Liver (tissue), 9 donors: Measurements from ENCODE around the gene ROBO2. TPM values are rescaled to one million over a fixed set of nuclear protein-coding genes. Genes with fewer than 3 reads are reported as not detected.

Experiments
- DNase-seq: peaks from one replicate; pipeline ENCODE4 v3.0.0-alpha.2; 2017; ENCODE audit warnings: low spot score
- H3K27ac ChIP-seq, 2 donors: one replicate each; pipeline ENCODE4 v1.7.0; 2013; ENCODE audit warnings: inconsistent platforms in 2 of 2, low read length in 2 of 2, control low read depth in 1 of 2, low read depth in 1 of 2, mild to moderate bottlenecking in 1 of 2
- H3K27me3 ChIP-seq, 4 donors: one replicate each; pipeline versions ENCODE4 v1.6.1 to v1.7.0; 2013; ENCODE audit warnings: low read length in 3 of 4, inconsistent platforms in 1 of 4, mild to moderate bottlenecking in 1 of 4, moderate library complexity in 1 of 4; ENCODE audit not compliant: control insufficient read depth in 4 of 4, insufficient read depth in 4 of 4
- H3K36me3 ChIP-seq, 4 donors: one replicate each; pipeline versions ENCODE4 v1.6.1 to v1.7.0; 2013; ENCODE audit warnings: low read length in 3 of 4, mild to moderate bottlenecking in 3 of 4, low read depth in 1 of 4, moderate library complexity in 1 of 4; ENCODE audit not compliant: control insufficient read depth in 4 of 4, insufficient read depth in 3 of 4
- H3K4me1 ChIP-seq, 4 donors: one replicate each; pipeline versions ENCODE4 v1.6.1 to v1.7.0; 2013; ENCODE audit warnings: low read length in 3 of 4, mild to moderate bottlenecking in 3 of 4, moderate library complexity in 1 of 4; ENCODE audit not compliant: control insufficient read depth in 4 of 4, insufficient read depth in 4 of 4
- H3K4me3 ChIP-seq, 3 donors: one replicate each; pipeline versions ENCODE4 v1.6.1 to v1.7.0; 2013; ENCODE audit warnings: low read length in 3 of 3, control low read depth in 1 of 3, low read depth in 1 of 3, mild to moderate bottlenecking in 1 of 3
- H3K9ac ChIP-seq, 2 donors: one replicate each; pipeline ENCODE4 v1.7.0; 2013; ENCODE audit warnings: low read length in 2 of 2, mild to moderate bottlenecking in 2 of 2, moderate library complexity in 2 of 2, control low read depth in 1 of 2, low read depth in 1 of 2
- H3K9me3 ChIP-seq, 4 donors: one replicate each; pipeline versions ENCODE4 v1.6.1 to v1.7.0; 2013; ENCODE audit warnings: low read length in 3 of 4; ENCODE audit not compliant: control insufficient read depth in 4 of 4
- EGR1 ChIP-seq, 2 donors: IDR thresholded peaks; 2 replicates each; pipeline ENCODE4 v1.6.1; 2016 to 2018; ENCODE audit warnings: antibody characterized with exemption in 2 of 2, low read depth in 2 of 2
- FOXA1 ChIP-seq: IDR thresholded peaks from 2 replicates; pipeline ENCODE4 v1.6.1; 2016; ENCODE audit warnings: antibody characterized with exemption
- FOXA2 ChIP-seq: IDR thresholded peaks from 2 replicates; pipeline ENCODE4 v1.6.1; 2016; ENCODE audit warnings: antibody characterized with exemption
- GABPA ChIP-seq, 2 donors: IDR thresholded peaks in 1 of 2; conservative IDR thresholded peaks in 1 of 2; 2 replicates each; pipeline ENCODE4 v1.6.1; 2016; ENCODE audit warnings: antibody characterized with exemption in 2 of 2, mild to moderate bottlenecking in 1 of 2, moderate library complexity in 1 of 2
- HNF4A ChIP-seq, 2 donors: conservative IDR thresholded peaks; 2 replicates each; pipeline ENCODE4 v1.6.1; 2016; ENCODE audit warnings: antibody characterized with exemption in 2 of 2, mild to moderate bottlenecking in 2 of 2
- HNF4G ChIP-seq: IDR thresholded peaks from 2 replicates; pipeline ENCODE4 v1.6.1; 2016; ENCODE audit warnings: antibody characterized with exemption
- JUND ChIP-seq, 2 donors: IDR thresholded peaks; 2 replicates each; pipeline ENCODE4 v1.6.1; 2016; ENCODE audit warnings: antibody characterized with exemption in 2 of 2
- NR2F2 ChIP-seq: IDR thresholded peaks from 2 replicates; pipeline ENCODE4 v1.6.1; 2016; ENCODE audit warnings: antibody characterized with exemption
- RAD21 ChIP-seq, 2 donors: IDR thresholded peaks; 2 replicates each; pipeline ENCODE4 v1.6.1; 2016; ENCODE audit warnings: antibody characterized with exemption in 2 of 2, mild to moderate bottlenecking in 2 of 2
- RXRA ChIP-seq, 2 donors: IDR thresholded peaks; 2 replicates each; pipeline ENCODE4 v1.6.1; 2017 to 2018; ENCODE audit warnings: antibody characterized with exemption in 2 of 2, mild to moderate bottlenecking in 1 of 2
- SP1 ChIP-seq: IDR thresholded peaks from 2 replicates; pipeline ENCODE4 v1.6.1; 2018; ENCODE audit warnings: antibody characterized with exemption, mild to moderate bottlenecking
- TAF1 ChIP-seq: conservative IDR thresholded peaks from 2 replicates; pipeline ENCODE4 v1.6.1; 2016; ENCODE audit warnings: antibody characterized with exemption, mild to moderate bottlenecking
- YY1 ChIP-seq: IDR thresholded peaks from 2 replicates; pipeline ENCODE4 v1.6.1; 2016; ENCODE audit warnings: antibody characterized with exemption, mild to moderate bottlenecking
- ZBTB33 ChIP-seq: IDR thresholded peaks from 2 replicates; pipeline ENCODE4 v1.6.1; 2016; ENCODE audit warnings: antibody characterized with exemption
- WGBS: extraction: QIAGEN DNeasy Blood & Tissue Kit; methylation state at CpG from one replicate; pipeline ENCODE4 v1.1.7; 2013; 5-methylcytosine and 5-hydroxymethylcytosine counted together
- polyA plus RNA-seq, 2 donors: library from polyadenylated mRNA; stranded (reverse) in 1 of 2; unstranded in 1 of 2; fragments of 200-250 nt in 1 of 2; fragments of >200 nt in 1 of 2; fragmentation: Nextera tagmentation in 1 of 2; extraction: Ambion mirVana in 1 of 2; gene quantifications; one replicate each; pipeline versions ENCODE4 v1.2.1 to v1.2.3, GENCODE V29; 2013 to 2015
- total RNA-seq, 2 donors: library from RNA; depleted of rRNA; stranded (reverse); fragments of >200 nt; gene quantifications; one replicate each; pipeline ENCODE4 v1.2.3, GENCODE V29; 2014
- TF ChIP-seq, protein P1 (sequence below): fragments of 150-350 bp; IDR thresholded peaks from 2 replicates; pipeline ENCODE4 v1.5.1; 2017; ENCODE audit warnings: improper control_type of control experiment, low read depth, low read length; ENCODE audit not compliant: missing input control
- TF ChIP-seq, protein P2 (sequence below): IDR thresholded peaks from 2 replicates; pipeline ENCODE4 v1.6.1; 2016; ENCODE audit warnings: antibody characterized with exemption
- TF ChIP-seq, protein P3 (sequence below): IDR thresholded peaks from 2 replicates; pipeline ENCODE4 v1.6.1; 2016; ENCODE audit warnings: antibody characterized with exemption
- TF ChIP-seq, protein P4 (sequence below): IDR thresholded peaks from 2 replicates; pipeline ENCODE4 v1.6.1; 2016; ENCODE audit warnings: antibody characterized with exemption, mild to moderate bottlenecking
- donor health status: healthy.
- donor health status: healthy.
- donor health status: healthy.
- donor health status: healthy.
- donor health status: healthy.

Gene ROBO2
- total and polyA plus RNA-seq, 4 donors = 0.22 to 19.4 (median 1.1) TPM

DNA sequence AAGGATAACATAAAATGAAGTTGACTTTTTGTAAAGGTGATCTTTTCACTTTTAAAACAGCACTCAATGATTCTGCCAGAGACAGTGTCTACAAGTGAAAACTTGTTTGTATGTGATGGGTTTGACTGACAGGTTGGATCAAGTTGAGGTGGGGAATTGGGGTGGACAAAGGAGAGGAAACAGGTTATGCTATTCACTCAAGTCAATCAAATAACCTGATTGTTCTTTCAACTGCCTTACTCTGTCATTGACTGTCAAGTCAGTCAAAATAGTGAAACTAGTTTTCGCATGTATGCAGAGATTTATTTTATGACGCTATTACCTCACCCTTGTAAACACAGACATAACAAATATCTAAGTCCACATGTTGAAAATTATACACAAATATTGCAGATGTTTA, 187.7 kb downstream of the ROBO2 start:
- no peak overlapping the region for H3K9ac ChIP-seq
- H3K27me3 ChIP-seq = no peaks in the 10 kb centered on the region
- H3K27ac ChIP-seq = no peak overlapping the region
- 38% methylated on average over 2 of the region's 2 CpGs for WGBS
- H3K9me3 ChIP-seq = no peaks in the 10 kb centered on the region
- no peaks in the 10 kb centered on the region for H3K36me3 ChIP-seq
- DNase-seq = no peak
- TF ChIP-seq FOXA2 = no peak
- no peak for TF ChIP-seq YY1
- TF ChIP-seq, protein P1, sequence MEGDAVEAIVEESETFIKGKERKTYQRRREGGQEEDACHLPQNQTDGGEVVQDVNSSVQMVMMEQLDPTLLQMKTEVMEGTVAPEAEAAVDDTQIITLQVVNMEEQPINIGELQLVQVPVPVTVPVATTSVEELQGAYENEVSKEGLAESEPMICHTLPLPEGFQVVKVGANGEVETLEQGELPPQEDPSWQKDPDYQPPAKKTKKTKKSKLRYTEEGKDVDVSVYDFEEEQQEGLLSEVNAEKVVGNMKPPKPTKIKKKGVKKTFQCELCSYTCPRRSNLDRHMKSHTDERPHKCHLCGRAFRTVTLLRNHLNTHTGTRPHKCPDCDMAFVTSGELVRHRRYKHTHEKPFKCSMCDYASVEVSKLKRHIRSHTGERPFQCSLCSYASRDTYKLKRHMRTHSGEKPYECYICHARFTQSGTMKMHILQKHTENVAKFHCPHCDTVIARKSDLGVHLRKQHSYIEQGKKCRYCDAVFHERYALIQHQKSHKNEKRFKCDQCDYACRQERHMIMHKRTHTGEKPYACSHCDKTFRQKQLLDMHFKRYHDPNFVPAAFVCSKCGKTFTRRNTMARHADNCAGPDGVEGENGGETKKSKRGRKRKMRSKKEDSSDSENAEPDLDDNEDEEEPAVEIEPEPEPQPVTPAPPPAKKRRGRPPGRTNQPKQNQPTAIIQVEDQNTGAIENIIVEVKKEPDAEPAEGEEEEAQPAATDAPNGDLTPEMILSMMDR = no peak
- no peak for TF ChIP-seq GABPA (IDR thresholded peaks at IDR 0.05 in 1 of 2, conservative IDR thresholded peaks at IDR 0.05 in 1 of 2)
- TF ChIP-seq JUND (IDR thresholded peaks at IDR 0.05) = no peak
- TF ChIP-seq SP1 = no peak
- no peak for TF ChIP-seq HNF4G
- no peak for TF ChIP-seq RXRA (IDR thresholded peaks at IDR 0.05)
- H3K4me3 ChIP-seq = no peak overlapping the region
- H3K4me1 ChIP-seq = no peaks in the 10 kb centered on the region

GRCh38 chr3:77232557-77232956, 192.7 kb downstream of the ROBO2 start:
- no peaks in the 10 kb centered on the region for H3K9me3 ChIP-seq
- 97% methylated on average over 2 of the region's 2 CpGs for WGBS
- no peak overlapping the region for H3K4me3 ChIP-seq
- TF ChIP-seq GABPA (IDR thresholded peaks at IDR 0.05 in 1 of 2, conservative IDR thresholded peaks at IDR 0.05 in 1 of 2) = no peak
- TF ChIP-seq, protein P2, sequence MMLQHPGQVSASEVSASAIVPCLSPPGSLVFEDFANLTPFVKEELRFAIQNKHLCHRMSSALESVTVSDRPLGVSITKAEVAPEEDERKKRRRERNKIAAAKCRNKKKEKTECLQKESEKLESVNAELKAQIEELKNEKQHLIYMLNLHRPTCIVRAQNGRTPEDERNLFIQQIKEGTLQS = no peak
- TF ChIP-seq HNF4G = no peak
- TF ChIP-seq RAD21 (IDR thresholded peaks at IDR 0.05) = no peak
- TF ChIP-seq ZBTB33 = no peak
- no peak for TF ChIP-seq HNF4A (conservative IDR thresholded peaks at IDR 0.05)
- TF ChIP-seq FOXA2 = no peak
- no peak for TF ChIP-seq YY1
- TF ChIP-seq NR2F2 = no peak
- no peak for TF ChIP-seq FOXA1
- TF ChIP-seq TAF1 = no peak
- no peak for TF ChIP-seq SP1
- no peak for TF ChIP-seq RXRA (IDR thresholded peaks at IDR 0.05)
- no peak for TF ChIP-seq JUND (IDR thresholded peaks at IDR 0.05)
- TF ChIP-seq, protein P1 = no peak
- no peak for TF ChIP-seq EGR1 (IDR thresholded peaks at IDR 0.05; ENCODE audit: low read depth in 2 of 2)
- TF ChIP-seq, protein P3, sequence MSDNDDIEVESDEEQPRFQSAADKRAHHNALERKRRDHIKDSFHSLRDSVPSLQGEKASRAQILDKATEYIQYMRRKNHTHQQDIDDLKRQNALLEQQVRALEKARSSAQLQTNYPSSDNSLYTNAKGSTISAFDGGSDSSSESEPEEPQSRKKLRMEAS = no peak
- TF ChIP-seq, protein P4, sequence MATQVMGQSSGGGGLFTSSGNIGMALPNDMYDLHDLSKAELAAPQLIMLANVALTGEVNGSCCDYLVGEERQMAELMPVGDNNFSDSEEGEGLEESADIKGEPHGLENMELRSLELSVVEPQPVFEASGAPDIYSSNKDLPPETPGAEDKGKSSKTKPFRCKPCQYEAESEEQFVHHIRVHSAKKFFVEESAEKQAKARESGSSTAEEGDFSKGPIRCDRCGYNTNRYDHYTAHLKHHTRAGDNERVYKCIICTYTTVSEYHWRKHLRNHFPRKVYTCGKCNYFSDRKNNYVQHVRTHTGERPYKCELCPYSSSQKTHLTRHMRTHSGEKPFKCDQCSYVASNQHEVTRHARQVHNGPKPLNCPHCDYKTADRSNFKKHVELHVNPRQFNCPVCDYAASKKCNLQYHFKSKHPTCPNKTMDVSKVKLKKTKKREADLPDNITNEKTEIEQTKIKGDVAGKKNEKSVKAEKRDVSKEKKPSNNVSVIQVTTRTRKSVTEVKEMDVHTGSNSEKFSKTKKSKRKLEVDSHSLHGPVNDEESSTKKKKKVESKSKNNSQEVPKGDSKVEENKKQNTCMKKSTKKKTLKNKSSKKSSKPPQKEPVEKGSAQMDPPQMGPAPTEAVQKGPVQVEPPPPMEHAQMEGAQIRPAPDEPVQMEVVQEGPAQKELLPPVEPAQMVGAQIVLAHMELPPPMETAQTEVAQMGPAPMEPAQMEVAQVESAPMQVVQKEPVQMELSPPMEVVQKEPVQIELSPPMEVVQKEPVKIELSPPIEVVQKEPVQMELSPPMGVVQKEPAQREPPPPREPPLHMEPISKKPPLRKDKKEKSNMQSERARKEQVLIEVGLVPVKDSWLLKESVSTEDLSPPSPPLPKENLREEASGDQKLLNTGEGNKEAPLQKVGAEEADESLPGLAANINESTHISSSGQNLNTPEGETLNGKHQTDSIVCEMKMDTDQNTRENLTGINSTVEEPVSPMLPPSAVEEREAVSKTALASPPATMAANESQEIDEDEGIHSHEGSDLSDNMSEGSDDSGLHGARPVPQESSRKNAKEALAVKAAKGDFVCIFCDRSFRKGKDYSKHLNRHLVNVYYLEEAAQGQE = no peak
- no peaks in the 10 kb centered on the region for H3K4me1 ChIP-seq
- no peaks in the 10 kb centered on the region for H3K36me3 ChIP-seq
- no peaks in the 10 kb centered on the region for H3K27me3 ChIP-seq
- DNase-seq = no peak
- no peak overlapping the region for H3K9ac ChIP-seq
- no peak overlapping the region for H3K27ac ChIP-seq
